ENCODE data around the gene TARP.
"Not testable (repeated sequence)": the region's sequence is repeated elsewhere in the genome, so short reads cannot be mapped to it uniquely, and the experiment has no call there.

Gene TARP

DNA sequence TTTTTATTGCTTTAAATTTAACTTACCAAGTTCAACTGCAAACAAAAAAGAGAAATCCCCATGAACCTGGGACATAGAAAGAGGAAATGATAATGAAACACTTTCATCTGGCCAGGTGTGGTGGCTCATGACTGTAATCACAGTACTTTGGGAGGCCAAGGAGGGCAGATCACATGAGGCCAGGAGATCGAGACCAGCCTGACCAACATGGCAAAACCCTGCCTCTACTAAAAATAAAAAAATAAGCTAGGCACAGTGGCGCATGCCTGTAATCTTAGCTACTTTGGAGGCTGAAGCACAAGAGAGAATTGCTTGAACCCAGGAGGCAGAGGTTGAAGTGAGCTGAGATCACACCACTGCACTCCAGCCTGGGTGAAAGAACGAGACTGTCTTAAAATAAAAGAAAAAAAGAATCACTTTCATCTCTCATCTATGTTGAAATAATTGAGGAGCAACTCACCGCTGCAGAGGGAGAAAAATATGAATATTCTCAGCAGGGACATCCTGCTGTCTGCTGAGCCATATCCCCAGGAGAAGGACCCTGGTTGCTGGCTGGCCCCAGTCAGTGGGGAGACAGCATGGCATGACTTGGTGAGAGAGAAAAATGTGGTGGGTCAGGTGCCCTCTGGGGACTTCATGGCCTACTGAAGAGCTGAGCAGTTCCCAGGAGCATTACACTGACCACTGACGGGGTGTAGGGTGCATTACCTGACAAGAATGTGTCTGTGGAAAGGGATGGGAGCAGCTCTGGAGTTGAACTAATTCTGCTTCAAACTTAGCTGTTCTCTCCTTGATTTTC is 22.8 kb upstream of the TARP start:
- DNase-seq: no peak

DNA sequence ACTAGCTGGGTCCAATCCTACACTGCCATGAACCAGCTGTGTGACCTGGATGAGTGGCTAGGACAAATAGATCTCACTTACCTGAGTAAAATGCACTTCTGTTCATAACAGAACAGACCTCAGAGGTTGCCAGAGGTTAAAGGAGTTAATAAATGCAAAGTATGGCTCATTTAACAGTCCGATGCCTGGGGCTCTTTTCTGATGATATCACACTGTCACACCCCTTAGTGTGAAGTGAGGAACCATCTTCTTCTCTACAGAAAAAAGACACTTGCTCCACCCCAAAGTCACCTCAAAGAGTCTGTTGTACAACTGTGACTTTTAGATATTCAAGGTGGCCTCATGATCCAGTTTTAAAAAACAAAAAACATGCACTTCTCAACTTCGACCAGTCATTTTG is 21.5 kb upstream of the TARP start:
- no peak for DNase-seq

DNA sequence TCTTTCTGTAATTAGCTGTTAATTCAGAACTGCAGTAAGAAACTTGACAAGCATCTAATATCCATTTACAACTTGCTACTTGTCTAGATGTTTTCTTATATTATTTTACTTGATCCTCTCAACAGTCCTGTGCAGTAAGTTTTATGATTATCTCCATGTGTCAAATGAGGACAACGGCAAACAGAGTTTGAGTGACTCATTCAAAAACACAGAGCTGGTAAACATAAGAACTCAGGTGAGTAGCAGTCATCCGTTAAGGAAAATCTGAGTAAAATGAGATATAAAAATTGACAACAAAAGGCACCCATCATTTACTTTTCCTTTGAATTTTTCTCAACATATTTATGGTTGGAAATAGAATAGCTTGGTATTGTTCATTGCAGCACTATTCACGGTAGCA is 19.0 kb upstream of the TARP start:
- DNase-seq: no peak

DNA sequence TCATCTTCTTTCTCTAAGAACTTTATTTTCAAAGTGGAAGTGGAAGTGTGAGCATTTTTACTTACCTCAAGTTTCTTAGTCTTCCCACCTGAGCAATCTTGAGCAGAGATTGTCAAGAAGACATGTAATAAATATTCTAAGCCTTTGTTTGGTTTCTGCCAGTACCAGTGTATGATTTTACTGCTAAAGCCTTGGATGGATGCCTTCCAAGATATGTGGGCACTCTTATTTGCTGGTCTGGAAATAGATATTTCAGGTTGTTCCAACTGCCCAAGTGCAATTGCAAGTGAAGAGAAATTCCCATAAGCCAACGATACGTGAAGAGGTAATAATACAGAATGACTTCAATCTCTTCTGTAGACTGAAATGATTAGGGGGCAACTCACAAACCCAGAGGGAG is 18.2 kb upstream of the TARP start:
- no peak for DNase-seq

DNA sequence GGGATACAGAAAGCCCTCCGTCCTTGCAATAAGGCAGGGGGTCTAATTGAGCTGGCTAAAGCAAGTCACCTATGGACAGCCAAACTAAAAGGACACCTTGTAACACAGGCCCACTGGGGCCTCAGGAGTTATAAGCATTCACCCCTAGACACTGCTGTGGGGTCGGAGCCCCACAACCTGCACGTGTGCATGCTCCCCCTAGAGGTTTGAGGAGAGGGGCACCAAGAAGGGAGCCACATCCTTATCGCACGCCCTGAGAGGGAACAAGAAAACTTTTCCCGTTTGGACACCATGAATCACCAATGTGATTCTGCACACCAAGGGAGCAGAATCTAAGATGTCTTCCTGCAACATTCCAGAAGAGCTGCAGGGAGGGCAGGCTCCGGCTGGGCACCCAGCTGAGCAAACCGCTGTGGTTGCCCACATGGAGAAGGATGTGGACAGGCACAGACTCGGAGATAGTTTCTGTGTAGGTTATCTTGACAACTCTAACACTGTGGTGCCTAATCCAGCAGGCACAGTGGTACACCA is 17.7 kb upstream of the TARP start:
- DNase-seq: no peak

DNA sequence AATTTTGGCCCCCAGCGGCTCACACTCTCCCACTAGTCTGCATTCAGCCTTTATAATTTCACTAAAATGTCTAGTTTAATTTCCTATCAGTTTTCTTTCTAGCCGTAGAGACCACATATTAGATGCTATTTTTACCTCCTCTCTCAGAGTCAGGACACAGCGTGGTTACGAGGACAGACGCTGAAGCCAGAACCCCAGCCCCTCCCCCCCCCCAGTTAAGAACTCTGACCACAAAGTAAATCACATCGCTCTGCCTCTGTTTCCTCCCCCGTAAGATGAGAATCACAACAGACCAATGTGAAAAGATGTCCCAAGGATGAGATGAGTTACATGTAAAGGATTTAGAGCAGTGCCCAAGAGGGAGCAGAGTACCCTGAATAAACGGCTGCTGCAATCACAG is 11.1 kb upstream of the TARP start:
- no peak for DNase-seq

DNA sequence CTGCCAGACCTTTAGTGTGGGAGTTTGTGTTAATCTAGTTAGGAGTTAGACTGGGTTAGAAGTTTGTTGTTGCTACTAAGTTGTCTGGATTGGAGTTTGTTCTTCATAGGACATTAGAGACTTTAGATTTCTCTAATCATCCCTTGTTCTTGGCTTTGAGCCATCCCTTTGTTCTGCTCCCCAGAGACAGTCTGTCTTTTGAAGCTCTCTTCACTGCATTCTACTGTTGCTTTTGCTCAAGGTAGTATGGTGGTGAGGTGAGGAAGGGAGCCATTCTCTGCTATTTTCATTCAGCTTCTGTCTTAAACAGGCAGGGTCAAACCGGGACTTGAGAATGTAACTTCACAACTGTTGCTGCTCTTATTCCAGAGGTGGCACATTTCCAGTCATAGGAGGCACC is 10.4 kb upstream of the TARP start:
- DNase-seq: no peak

DNA sequence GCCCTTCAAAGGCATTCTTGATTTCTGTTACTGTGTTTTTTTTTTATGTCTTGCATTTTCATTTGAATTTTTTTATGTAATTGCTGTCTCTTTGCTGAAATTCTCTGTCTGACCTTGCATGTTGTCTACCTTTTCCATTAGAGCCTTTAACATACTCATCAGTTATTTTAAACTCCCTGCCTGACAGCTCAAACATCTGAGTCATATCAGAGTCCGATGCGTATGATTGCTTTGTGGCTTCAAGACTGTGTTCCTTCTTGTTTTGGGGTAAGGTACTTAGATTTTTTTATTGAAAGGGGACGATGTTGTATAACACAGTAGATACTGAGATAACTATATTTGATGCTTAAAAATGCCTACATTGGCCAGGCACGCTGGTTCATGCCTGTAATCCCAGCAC is 9.7 kb upstream of the TARP start:
- DNase-seq: no peak

DNA sequence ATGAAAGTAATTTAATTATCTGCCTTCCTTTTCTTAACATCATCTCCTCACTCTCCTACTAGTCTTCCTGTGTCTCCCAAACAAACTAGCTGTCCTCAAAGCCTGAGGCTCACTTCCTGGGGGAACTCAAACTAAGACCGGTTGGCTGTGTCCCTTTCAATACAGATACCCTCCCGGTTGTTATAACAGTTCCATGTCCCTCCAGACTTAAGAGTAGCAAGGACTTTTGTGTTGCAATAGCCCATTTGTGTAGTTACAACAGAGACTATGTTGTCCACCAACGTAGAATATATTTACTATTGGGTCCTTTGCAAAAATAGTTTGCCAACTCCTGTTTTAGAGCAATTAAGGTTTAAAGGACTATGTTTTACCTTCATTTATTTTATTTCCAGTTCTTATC is 8.6 kb upstream of the TARP start:
- DNase-seq: no peak

DNA sequence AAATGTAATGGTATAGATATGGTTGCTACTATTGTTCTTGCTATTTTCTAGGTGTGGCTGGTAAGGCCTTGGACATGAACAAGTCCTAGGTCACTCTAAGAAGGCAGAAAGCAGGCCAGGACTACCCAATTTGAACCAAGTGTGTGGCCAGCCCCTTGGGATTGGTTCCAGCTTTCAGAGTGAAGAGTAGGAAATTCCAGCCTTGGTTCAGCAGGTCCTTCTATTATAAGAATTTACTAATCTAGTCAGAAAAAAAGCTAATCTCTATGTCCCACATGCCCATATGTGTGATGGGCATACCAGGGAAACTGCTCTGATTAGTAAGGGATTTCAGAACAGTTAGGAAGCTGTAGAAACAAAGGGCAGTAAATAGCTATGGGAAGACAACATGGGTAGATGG is 7.8 kb upstream of the TARP start:
- no peak for DNase-seq

DNA sequence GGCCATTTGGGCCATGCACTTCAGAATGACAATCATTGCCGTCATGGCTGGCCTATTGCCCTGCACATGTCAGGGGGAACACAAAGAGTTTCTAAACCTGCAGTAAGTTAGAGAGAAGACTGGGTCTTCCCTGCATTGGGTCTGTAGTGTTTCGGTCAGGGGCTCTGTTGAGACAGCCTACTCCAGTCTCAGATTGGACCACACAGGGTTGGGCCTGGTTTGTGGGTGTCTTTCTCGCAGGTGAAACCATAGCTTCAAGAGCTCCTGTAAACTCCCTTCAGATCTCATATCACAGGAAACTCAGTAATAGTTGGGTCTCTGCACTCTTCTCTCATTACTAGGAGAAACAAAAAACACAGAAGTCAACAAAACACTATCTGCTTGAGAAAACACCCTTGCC is 7.3 kb upstream of the TARP start:
- no peak for DNase-seq

DNA sequence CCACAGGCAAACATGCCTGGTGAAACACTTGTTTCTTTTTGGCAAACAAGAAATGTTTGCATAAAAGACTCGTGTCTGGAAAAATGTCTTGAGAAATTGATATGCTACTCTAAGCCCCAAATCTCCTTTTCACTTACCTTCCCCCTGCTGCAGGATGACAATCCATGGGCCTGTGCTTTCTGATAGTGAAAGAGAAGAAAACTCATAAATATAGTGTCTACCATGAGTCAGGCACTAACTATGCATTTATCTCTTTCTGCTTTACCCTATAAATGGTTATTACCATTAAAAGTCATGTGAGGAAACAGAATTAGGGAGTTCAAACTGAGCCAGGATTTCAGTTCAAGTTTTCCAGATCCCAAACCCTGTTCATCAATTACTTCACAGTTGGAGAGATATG is 6.6 kb upstream of the TARP start:
- DNase-seq: no peak

DNA sequence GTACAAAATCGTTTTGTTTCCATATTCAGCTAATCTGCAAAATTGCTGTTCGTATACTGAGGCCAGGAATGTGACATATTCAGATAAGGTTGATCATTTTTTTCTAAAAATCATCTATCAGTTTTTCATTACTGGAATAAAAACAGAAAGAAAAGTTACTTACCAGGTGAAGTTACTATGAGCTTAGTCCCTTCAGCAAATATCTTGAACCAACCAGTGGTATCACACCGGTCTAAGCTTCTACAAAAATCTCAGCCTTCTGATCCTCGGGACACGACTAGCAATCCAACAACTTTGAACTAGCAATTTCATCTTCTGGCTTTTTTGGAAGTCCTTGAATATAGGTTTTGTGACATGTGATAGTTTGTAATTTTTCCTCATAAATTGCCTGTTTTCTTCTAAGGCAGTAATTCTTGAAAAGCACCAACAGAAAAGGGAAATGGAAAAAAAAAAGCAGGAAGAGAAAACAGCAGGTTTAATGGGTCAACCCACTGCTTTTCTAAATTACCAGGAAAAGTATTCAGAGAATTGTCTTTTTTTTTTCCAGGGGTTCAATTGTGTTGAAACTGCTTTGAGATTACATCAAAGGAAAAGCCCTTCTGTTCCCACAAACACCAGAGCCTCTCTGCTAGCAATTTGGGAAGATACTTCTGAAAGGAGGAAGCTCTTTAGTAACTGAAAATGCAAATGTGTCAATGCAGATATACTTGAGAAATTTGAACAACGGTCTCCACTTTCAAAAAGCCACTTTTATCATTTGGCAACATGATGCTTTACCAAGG is 2.9 kb upstream of the TARP start:
- no peak for DNase-seq

DNA sequence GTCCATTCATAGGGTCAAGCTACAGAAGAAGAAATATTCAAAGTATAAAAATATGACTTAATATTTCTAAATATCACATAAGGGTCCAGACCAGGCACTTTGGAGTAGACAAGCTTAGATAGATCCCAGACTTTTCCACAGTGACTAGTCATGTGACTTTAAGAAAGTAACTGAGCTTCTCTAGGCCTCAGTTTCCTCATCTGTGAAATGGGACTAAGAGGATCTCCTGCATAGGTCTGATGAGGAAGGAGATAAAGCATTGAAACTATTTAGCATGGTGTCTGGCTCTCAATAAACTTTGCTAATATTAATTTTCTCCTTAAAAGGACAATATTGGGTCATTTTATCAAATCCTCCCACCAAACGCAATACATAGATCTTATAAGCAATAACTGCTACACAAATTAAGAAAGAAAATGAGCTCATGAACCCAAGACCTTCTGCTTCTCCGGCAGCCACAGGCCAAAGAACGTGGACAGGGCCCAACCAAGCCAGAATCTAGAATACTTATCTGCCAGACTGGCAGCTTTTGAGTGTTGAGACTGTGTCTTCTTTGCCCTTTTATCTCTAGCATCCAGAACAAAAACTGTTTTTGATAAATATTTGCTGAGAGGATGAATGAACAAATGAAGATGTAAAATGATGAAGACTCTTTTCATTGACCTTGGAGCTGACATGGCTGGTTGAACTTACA is 1.6 kb upstream of the TARP start:
- no peak for DNase-seq

DNA sequence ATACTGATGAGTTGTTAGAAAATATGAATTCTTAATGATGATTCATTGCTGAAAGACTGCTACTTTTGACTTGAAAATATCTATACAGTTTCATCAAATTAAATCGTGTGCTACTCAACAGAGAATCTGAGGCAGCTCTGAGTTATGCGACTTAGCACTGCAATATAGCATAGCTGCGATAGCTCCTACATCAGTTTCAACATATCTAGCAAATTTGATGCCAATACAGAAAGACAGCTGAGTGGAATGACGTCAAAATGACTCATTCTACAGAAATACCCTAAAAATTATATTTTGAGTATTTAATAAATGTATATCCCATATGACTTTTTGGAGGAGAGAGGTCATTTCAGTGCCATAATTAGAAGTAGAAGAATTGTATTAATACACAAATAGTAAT is 1.1 kb upstream of the TARP start:
- DNase-seq: no peak

DNA sequence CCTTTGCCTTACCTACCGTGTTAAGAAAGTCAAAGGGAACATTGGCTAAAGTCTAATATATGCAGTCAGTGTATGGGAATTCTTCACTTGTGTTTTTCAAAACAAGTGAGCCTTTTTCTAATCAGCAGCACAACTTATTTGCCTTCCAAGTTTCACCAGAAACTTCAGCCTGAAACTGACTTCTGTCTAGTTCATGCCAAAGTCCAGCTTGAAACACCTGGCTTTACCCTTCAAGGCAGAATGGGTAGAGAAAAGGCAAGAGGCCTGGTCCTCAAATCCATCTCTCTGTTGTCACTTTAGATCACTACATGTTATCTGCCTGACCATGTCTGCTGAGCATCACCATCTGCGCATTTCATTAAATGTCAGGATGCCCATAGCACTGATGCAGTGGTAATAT is 3.0 kb downstream of the TARP start:
- not testable (repeated sequence) for DNase-seq

DNA sequence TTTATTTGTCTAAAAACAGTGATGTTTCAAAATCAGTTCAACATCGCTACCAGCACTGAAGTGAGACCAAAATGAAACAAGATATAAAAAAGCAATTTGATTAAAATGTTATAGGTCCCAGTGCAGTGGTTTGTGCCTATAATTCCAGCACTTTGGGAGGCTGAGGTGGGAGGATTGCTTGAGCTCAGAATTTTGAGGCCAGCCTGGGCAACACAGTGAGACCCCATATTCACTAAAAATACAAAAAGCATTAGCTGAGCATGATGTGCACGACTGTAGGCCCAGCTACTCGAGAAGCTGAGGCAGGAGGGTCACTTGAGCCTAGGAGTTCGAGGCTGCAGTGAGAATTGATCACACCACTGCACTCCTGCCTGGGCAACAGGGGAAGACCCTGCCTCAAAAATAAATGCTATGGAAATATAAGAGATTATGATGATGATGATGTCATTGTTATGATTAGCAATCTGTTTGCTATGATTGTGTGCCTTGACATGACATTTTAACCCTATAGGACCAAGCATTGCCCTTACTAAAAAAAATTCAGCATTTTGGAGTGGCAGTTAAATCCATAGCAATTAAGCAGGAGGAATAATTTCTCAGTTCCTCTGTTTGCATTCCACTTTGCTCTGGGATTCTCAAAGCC is 3.6 kb downstream of the TARP start:
- not testable (repeated sequence) for DNase-seq

DNA sequence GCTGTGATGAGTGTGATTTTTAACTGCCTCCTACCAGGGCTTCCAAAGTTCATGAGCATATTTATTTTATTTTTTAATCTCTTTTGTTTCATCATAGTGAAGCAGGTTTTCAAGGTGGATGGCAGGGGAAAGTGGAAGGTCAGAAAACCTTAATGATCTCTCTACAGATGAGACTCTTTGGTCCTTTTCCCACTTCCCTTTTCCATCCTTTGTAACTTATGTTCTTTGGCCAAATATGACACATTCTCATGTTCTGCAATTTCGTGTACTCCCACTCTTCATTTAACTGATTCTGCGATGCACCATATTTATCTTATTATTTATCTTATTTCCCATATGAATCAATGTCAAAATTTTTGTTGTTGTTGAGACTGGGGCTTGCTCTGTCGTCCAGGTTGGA is 7.5 kb downstream of the TARP start:
- DNase-seq: not testable (repeated sequence)

DNA sequence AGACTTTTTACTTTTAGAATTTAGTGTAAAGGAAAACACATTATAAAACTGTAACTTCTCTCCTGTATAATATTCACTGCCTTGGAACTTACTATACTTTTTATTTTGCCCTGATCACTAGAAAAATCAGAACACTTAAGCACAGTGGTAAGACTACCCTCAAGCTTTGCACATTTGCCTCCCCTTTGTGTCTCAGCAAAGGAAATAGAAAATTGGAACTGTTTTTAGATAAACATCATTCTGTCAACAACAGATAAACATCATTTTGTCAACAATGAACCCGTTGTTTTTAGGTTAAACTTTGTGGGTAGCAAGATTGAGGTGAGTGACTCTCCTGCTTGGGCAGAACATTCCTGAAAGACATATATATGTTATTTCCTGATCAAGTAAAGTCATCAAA is 8.8 kb downstream of the TARP start:
- not testable (repeated sequence) for DNase-seq

DNA sequence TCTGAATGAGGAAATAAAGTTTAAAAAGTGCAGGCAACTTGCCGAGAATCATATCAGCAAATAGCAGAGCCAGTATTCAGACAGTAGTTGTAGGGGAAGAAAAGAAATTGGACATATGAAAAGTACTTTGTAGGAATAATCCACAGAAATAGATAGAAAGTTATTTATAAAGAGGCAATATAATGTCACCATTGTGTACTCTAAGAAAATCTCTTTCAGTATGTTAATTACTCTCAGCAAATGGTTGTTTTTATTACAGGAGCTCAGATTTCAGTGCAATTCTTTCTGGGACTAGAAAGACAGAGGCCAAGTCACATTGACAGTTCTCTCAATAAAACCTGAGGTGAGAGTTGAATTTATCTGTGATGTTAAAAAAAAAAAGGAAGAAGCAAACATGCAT is 10.2 kb downstream of the TARP start:
- not testable (repeated sequence) for DNase-seq

DNA sequence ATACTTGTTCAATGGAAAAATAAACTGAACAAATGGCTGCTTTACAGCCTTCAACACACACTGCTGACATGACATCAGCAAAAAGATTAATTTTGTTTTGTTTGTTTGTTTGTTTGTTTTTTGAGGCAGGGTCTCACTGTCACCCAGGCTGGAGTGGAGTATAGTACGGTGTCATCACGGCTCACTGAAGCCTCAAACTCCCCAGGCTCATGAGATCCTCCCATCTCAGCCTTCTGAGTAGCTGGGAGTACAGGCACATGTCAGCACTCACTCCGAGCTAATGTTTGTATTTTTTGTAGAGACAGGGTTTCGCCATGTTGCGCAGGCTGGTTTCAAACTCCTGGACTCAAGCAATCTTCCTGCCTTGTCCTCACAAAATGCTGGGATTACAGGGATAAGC is 10.9 kb downstream of the TARP start:
- no peak for DNase-seq

DNA sequence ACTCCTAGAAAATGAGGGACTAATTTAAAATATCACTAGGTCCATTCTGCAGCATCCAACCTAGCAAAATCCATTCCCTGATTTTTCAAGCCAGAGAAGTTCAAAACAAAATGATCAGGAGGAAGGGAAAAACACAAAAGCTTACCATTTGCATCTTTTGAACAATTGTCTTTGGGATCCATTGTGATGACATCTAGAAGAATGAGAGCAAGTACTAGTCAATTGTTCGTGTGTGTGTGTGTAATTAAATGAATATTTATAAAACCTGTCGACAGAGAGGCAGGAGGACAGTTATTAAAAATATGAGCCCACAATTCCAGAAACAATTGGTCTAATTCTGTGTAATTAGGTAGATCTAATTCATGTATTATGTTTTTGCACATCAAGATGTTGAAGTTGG is 11.4 kb downstream of the TARP start:
- not testable (repeated sequence) for DNase-seq

DNA sequence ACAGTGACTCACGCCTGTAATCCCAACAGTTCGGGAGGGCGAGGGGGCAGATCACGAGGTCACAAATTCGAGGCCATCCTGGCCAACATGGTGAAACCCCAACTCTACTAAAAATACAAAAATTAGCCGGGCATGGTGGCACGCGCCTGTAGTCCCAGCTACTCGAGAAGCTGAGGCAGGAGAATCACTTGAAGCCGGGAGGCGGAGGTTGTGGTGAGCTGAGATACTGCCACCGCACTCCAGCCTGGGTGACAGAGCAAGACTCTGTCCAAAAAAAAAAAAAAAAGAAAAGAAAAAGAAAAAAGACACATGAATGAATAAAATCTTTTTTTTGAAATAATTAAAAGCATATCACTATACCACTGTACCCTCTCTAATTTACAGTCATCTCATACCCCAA is 11.8 kb downstream of the TARP start:
- DNase-seq: not testable (repeated sequence)

Data from stimulated activated CD4-positive, alpha-beta T cell treated with anti-CD3 and anti-CD28 coated beads, Interleukin-12 subunit alpha, Interleukin-12 subunit beta, amount 100 ng/mL, for 4 hours (primary cell).